WERI-Rb-1 (cell line): ENCODE results near the gene SLC51A.

Experiments
- DNase-seq: peaks from one replicate; pipeline ENCODE4 v3.0.0-alpha.2; 2020
- H3K27ac ChIP-seq: fragments of 250-450 bp; sonication (Bioruptor Pico); 2 replicates; pipeline ENCODE4 v1.5.1; 2020; ENCODE audit warnings: mild to moderate bottlenecking, moderate library complexity
- H3K27me3 ChIP-seq: fragments of 250-450 bp; sonication (Bioruptor Pico); 2 replicates; pipeline ENCODE4 v1.5.1; 2021; ENCODE audit warnings: mild to moderate bottlenecking, low read depth, moderate library complexity; ENCODE audit not compliant: insufficient read depth, severe bottlenecking
- H3K36me3 ChIP-seq: fragments of 250-450 bp; sonication (Bioruptor Pico); 2 replicates; pipeline ENCODE4 v1.5.1; 2020; ENCODE audit warnings: mild to moderate bottlenecking, moderate library complexity
- H3K4me3 ChIP-seq: 2 replicates; pipeline ENCODE4 v1.5.1; 2011; ENCODE audit warnings: low read depth, mild to moderate bottlenecking, control low read depth, low read length
- H3K9me3 ChIP-seq: fragments of 250-450 bp; sonication (Bioruptor Pico); 2 replicates; pipeline ENCODE4 v1.5.1; 2021; ENCODE audit warnings: mild to moderate bottlenecking, moderate library complexity; ENCODE audit not compliant: severe bottlenecking
- TF ChIP-seq, protein P1 (sequence below): IDR thresholded peaks from 2 replicates; pipeline ENCODE4 v1.5.1; 2011; ENCODE audit warnings: low read depth, mild to moderate bottlenecking, control low read depth, inconsistent platforms, low read length

Gene SLC51A

DNA sequence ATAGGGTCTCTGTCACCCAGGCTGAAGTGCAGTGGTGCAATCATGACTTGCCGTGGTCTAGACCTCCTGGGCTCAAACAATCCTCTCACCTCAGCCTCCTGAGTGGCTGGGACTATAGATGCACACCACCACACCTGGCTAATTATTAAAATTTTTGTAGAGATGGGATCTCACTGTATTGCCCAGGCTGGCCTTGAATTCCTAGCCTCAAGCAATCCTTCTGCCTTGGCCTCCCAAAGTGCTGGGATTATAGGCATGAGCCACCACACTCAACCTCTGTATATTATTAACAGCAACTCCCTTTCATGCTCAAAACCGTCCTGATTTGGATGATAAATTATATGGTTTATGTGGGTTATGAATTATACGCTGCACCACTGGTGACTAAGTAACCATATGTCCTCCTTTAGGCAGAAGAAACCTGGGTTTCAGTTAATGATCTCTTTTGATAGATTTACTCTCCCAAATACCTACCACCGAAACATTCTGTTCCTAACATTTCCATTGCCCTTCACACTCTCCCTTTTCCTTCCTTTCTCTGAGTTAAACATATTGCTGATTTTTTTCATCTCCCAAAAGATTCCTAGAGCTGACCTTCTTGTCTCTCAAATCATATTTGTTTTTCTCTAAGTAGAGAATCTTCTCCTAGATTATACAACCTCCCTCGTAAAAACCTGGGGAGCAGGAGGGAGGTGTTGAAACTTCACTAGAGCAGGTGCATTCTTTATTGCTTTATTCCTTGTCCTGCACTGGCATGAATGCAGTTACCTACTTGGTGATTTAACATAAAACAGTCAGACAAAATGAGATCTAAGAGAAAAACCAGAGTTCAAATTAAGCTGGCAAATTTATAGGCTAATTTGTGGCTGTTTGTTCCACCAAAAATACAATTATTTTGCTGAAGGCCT, 38.3 kb downstream of the SLC51A start:
- no peak for DNase-seq
- Histone ChIP-seq H3K27ac (no peak overlapping the region), H3K27me3 (no peaks in the 10 kb centered on the region), H3K4me3 (no peak overlapping the region), H3K9me3 (no peaks in the 10 kb centered on the region), H3K36me3 (no peaks in the 10 kb centered on the region)
- TF ChIP-seq, protein P1, sequence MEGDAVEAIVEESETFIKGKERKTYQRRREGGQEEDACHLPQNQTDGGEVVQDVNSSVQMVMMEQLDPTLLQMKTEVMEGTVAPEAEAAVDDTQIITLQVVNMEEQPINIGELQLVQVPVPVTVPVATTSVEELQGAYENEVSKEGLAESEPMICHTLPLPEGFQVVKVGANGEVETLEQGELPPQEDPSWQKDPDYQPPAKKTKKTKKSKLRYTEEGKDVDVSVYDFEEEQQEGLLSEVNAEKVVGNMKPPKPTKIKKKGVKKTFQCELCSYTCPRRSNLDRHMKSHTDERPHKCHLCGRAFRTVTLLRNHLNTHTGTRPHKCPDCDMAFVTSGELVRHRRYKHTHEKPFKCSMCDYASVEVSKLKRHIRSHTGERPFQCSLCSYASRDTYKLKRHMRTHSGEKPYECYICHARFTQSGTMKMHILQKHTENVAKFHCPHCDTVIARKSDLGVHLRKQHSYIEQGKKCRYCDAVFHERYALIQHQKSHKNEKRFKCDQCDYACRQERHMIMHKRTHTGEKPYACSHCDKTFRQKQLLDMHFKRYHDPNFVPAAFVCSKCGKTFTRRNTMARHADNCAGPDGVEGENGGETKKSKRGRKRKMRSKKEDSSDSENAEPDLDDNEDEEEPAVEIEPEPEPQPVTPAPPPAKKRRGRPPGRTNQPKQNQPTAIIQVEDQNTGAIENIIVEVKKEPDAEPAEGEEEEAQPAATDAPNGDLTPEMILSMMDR, result no peak

- no peak overlapping the region for H3K4me3 ChIP-seq
- no peaks in the 10 kb centered on the region for H3K27me3 ChIP-seq
- TF ChIP-seq, protein P1, result no peak
- no peaks in the 10 kb centered on the region for H3K36me3 ChIP-seq
- no peak overlapping the region for H3K27ac ChIP-seq
- DNase-seq, result no peak
- H3K9me3 ChIP-seq, result no peaks in the 10 kb centered on the region
Observed at GRCh38 chr3:196255776-196256175, 39.4 kb downstream of the SLC51A start.

DNA sequence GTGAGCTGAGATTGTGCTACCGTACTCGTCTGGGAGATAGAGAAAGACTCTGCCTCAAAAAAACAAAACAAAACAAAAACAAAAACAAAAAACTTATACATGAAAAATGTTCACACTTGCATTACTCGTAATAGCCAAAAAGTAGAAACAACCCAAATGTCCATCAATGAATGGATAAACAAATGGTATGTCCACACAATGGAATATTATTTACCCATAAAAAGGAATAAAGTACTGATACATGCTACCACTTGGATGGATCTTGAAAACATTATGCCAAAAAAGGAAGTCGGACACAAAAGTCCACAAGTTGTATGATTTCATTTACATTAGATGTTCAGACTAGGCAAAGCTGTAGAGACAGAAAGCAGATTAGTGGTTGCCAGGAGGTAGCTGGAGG, 44.5 kb downstream of the SLC51A start:
- no peak overlapping the region for H3K4me3 ChIP-seq
- H3K27ac ChIP-seq, result no peak overlapping the region
- no peak for DNase-seq
- no peaks in the 10 kb centered on the region for H3K27me3 ChIP-seq
- TF ChIP-seq, protein P1, result no peak
- no peaks in the 10 kb centered on the region for H3K9me3 ChIP-seq
- no peaks in the 10 kb centered on the region for H3K36me3 ChIP-seq

GRCh38 chr3:196263819-196264218, 47.5 kb downstream of the SLC51A start:
- TF ChIP-seq, protein P1, result no peak
- Histone ChIP-seq H3K27me3 (no peaks in the 10 kb centered on the region), H3K36me3 (no peaks in the 10 kb centered on the region), H3K9me3 (no peaks in the 10 kb centered on the region), H3K27ac (no peak overlapping the region), H3K4me3 (no peak overlapping the region)
- no peak for DNase-seq

DNA sequence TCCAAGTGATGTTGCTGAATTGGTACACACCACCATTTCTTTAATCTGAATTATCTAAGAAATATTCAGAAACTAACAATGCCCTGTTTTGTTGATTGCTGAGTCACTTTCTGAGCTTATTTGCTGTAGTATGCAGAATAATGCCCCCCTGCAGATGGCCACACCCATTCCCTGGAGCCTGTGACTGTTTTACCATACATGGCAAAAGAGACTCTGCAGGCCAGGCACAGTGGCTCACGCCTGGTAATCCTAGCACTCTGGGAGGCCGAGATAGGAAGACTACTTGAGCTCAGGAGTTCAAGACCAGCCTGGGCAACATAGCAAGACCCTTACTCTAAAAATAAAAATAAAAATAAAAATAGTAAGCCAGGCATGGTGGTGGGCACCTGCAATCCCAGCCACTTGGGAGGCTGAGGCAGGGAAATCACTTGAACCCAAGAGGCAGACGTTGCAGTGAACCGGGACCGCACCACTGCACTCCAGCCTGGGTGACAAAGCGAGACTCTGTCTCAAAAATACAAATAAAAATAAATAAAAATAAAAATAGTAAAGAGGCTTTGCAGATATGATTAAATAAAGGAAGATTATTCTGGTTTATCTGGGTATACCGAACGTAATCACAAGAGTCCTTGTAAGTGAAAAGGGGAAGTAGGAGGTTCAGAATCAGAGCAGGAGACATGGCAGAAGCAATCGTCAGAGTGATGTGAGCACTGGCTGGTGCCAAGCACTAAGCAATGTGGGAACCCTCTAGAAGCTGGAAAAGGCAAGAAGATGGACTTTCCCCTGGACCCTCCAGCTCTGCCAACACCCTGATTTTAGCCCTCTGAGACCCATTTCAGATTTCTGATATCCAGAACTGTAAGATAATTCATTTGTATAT, 52.2 kb downstream of the SLC51A start:
- H3K36me3 ChIP-seq, result no peaks in the 10 kb centered on the region
- no peak overlapping the region for H3K4me3 ChIP-seq
- H3K27me3 ChIP-seq, result no peaks in the 10 kb centered on the region
- DNase-seq, result no peak
- TF ChIP-seq, protein P1, result no peak
- no peak overlapping the region for H3K27ac ChIP-seq
- no peaks in the 10 kb centered on the region for H3K9me3 ChIP-seq
